Heart right ventricle (tissue), 16 donors: ENCODE data around the gene RAP1GDS1. TPM values are rescaled to one million over a fixed set of nuclear protein-coding genes. Genes with fewer than 3 reads are reported as not detected.
"Not testable (repeated sequence)": the region's sequence is repeated elsewhere in the genome, so short reads cannot be mapped to it uniquely, and the experiment has no call there.

Source experiments
- ATAC-seq, 8 donors: fragments of 200-7000 bp; cut with Tn5 transposase; one replicate each; pipeline ENCODE4 v1.9.1; 2020; ENCODE audit warnings: mild to moderate bottlenecking in 8 of 8, moderate library complexity in 8 of 8, moderate number of reproducible peaks in 1 of 8
- DNase-seq, 2 donors: peaks; one replicate each; pipeline ENCODE4 v3.0.0-alpha.2; 2020
- H3K27ac ChIP-seq, 10 donors: fragments of 200-600 bp; sonication (generic) in 2 of 10; one replicate each; pipeline versions ENCODE4 v1.5.0 to v1.8.0; 2020 to 2022; ENCODE audit warnings: mild to moderate bottlenecking in 3 of 10
- H3K27me3 ChIP-seq, 7 donors: fragments of 200-600 bp; one replicate each; pipeline ENCODE4 v1.8.0; 2021 to 2022; ENCODE audit warnings: mild to moderate bottlenecking in 2 of 7
- H3K36me3 ChIP-seq, 9 donors: fragments of 200-600 bp; sonication (generic) in 1 of 9; one replicate each; pipeline versions ENCODE4 v1.5.0 to v1.8.0; 2020 to 2022; ENCODE audit warnings: mild to moderate bottlenecking in 2 of 9
- H3K4me1 ChIP-seq, 9 donors: fragments of 200-600 bp; sonication (generic) in 1 of 9; one replicate each; pipeline versions ENCODE4 v1.5.0 to v1.8.0; 2020 to 2022; ENCODE audit warnings: mild to moderate bottlenecking in 4 of 9
- H3K4me3 ChIP-seq, 10 donors: fragments of 200-600 bp; sonication (generic) in 2 of 10; one replicate each; pipeline versions ENCODE4 v1.5.0 to v1.8.0; 2020 to 2022; ENCODE audit warnings: mild to moderate bottlenecking in 7 of 10, moderate library complexity in 2 of 10
- H3K9me3 ChIP-seq, 11 donors: fragments of 200-600 bp in 10 of 11; sonication (generic) in 2 of 11; one replicate each; pipeline versions ENCODE4 v1.5.0 to v1.8.0; 2013 to 2022; ENCODE audit warnings: mild to moderate bottlenecking in 2 of 11, control low read depth in 1 of 11, moderate library complexity in 1 of 11
- WGBS, 2 donors: extraction: QIAGEN DNeasy Blood & Tissue Kit; methylation state at CpG; one replicate each; pipeline ENCODE4 v1.1.7; 2013; ENCODE audit warnings: inconsistent platforms in 1 of 2; 5-methylcytosine and 5-hydroxymethylcytosine counted together
- intact Hi-C, 10 donors: fragments of 100-400 bp; cut with DNase I; formaldehyde crosslinking; loops; one replicate each; pipeline versions ENCODE4 v1.11.1 to v1.14.2; 2022
- polyA plus RNA-seq, 2 donors: library from polyadenylated mRNA; stranded (reverse); fragments of 200-250 nt; gene quantifications; one replicate each; pipeline ENCODE4 v1.2.3, GENCODE V29; 2013
- total RNA-seq, 10 donors: library from RNA; stranded (reverse); fragmentation: NEBNext Ultra II Directional in 3 of 10; extraction: Animal tissue kit (Norgen Biotek cat#: 25700) in 3 of 10; gene quantifications; one replicate each; pipeline versions ENCODE4 v1.2.1 to v1.2.4, GENCODE V29; 2021 to 2023
- TF ChIP-seq, protein P1 (sequence below), 9 donors: fragments of 200-600 bp; sonication (generic) in 2 of 9; IDR thresholded peaks; one replicate each; pipeline versions ENCODE4 v1.5.0 to v1.8.0; 2021 to 2022; ENCODE audit warnings: antibody characterized with exemption in 9 of 9, mild to moderate bottlenecking in 5 of 9, moderate library complexity in 1 of 9
- donor health status: Arrhythmogenic right ventricular cardiomyopathy.
- donor health status: ischemic (EF 13 %, LVEDD 7.1; RV severe dilation, severe dysfunction).
- donor health status: healthy with polysubstance abuse.
- donor health status: DM: no; HTN: yes; CAD: no.
- donor health status: DM: no; HTN: no; CAD: no.
- donor health status: ischemic (EF 25% LVEDD 6.9; RV normal size, moderate dysfunction).
- donor health status: ischemic (EF 25% LVEDD 5.7; RV mildly dilated, moderate dysfunction).
- donor health status: healthy.
- donor health status: DM: yes; HTN: yes; CAD: no.
- donor health status: Ischemic cardiomyopathy.
- donor health status: ischemic (EF 35%, LVEDD 5.7; RV mildly dilated, moderate dysfunction).
- donor health status: nonischemic (EF 11% LVEDD 7.7; RV severe dilation, severe dysfunction).
- donor health status: DM: yes; HTN: yes; CAD: no.
- donor health status: PGD.
- donor health status: ischemic (EF 29% LVEDD 5.4; RV normal size, mild dysfunction).
- donor health status: nonischemic (EF 23%, LVEDD 6.1; RV moderate dilation, normal function).

The RAP1GDS1 gene
- total and polyA plus RNA-seq, 12 donors, result 7.0 to 21.3 (median 12.7) TPM

GRCh38 chr4:98326168-98326567 lies 65.0 kb downstream of the RAP1GDS1 start:
- H3K27ac ChIP-seq, result no peak overlapping the region
- ATAC-seq, result no peak
- H3K27me3 ChIP-seq, result no peaks in the 10 kb centered on the region
- no peak overlapping the region for H3K4me3 ChIP-seq
- TF ChIP-seq, protein P1, sequence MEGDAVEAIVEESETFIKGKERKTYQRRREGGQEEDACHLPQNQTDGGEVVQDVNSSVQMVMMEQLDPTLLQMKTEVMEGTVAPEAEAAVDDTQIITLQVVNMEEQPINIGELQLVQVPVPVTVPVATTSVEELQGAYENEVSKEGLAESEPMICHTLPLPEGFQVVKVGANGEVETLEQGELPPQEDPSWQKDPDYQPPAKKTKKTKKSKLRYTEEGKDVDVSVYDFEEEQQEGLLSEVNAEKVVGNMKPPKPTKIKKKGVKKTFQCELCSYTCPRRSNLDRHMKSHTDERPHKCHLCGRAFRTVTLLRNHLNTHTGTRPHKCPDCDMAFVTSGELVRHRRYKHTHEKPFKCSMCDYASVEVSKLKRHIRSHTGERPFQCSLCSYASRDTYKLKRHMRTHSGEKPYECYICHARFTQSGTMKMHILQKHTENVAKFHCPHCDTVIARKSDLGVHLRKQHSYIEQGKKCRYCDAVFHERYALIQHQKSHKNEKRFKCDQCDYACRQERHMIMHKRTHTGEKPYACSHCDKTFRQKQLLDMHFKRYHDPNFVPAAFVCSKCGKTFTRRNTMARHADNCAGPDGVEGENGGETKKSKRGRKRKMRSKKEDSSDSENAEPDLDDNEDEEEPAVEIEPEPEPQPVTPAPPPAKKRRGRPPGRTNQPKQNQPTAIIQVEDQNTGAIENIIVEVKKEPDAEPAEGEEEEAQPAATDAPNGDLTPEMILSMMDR (IDR thresholded peaks at IDR 0.05), result no peak
- 97 to 98% methylated on average over 2 of the region's 2 CpGs for WGBS, 2 donors
- intact Hi-C loops, result no loop called here
- H3K9me3 ChIP-seq, result peaks cover 0 to 21% (median 0%) of the 10 kb centered on the region in 11 donors
- H3K4me1 ChIP-seq, result no peaks in the 10 kb centered on the region
- H3K36me3 ChIP-seq, result peaks cover 0 to 4% (median 0%) of the 10 kb centered on the region in 9 donors
- no peak for DNase-seq

DNA sequence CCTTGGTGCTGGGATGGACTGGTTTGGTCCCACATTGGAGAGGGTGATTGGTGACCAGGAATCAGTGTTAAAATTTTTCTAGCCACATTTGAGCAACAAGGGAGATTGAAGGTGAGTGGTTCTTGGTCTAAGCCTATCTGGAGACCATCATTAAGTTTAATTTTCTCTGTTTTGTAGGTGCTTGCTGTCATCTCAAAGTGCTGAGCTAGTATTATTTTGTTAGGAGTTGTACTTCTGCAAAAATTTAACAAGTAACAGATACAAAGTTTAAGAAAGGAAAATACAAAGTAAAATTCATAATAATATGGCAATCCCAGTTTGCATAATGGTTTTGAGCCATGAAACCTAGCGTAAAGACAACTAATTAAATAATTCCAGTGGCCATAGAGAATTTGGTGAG lies 66.5 kb downstream of the RAP1GDS1 start:
- WGBS, 2 donors, result 97 to 100% methylated on average over 1 of the region's 1 CpG
- no peaks in the 10 kb centered on the region for H3K4me1 ChIP-seq
- DNase-seq (no peak), ATAC-seq (no peak)
- peaks cover 0 to 4% (median 0%) of the 10 kb centered on the region in 9 donors for H3K36me3 ChIP-seq
- peaks cover 0 to 36% (median 6%) of the 10 kb centered on the region in 11 donors for H3K9me3 ChIP-seq
- no peak overlapping the region for H3K27ac ChIP-seq
- no peaks in the 10 kb centered on the region for H3K27me3 ChIP-seq
- no peak overlapping the region for H3K4me3 ChIP-seq
- intact Hi-C loops, result no loop called here
- TF ChIP-seq, protein P1 (IDR thresholded peaks at IDR 0.05), result no peak

- DNase-seq, H3K4me3 ChIP-seq, H3K27ac ChIP-seq, intact Hi-C loops, H3K4me1 ChIP-seq, H3K36me3 ChIP-seq, H3K27me3 ChIP-seq, ATAC-seq: not testable (repeated sequence)
- H3K9me3 ChIP-seq, result peaks cover 0 to 56% (median 20%) of the 10 kb centered on the region in 11 donors
- 98% methylated on average over 31 of the region's 31 CpGs for WGBS, 2 donors
Measured at GRCh38 chr4:98329879-98330640, 68.9 kb downstream of the RAP1GDS1 start.

DNA sequence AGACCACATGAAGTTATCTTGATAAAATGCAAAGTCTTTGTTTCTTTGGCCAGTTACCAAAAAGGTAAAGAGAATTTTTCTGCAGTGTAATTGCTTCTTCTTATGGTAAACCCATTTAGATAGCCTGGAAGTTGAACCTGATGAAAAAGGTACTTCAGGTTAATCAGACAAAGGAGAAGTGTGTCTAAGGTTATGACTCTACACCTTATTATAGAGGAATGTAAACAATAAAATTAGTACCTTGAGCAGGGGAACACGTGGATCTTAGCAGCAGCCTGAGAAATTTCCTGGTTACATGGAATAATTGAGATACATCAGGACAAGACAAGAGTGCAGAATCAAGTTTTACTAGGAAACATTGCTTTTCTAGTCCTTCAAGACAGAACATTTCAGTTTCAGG lies 70.8 kb downstream of the RAP1GDS1 start:
- DNase-seq, result no peak
- 93 to 95% methylated on average over 1 of the region's 1 CpG for WGBS, 2 donors
- Histone ChIP-seq H3K36me3 (peaks cover 0 to 5% (median 0%) of the 10 kb centered on the region in 9 donors), H3K27ac (no peak overlapping the region), H3K4me3 (no peak overlapping the region), H3K4me1 (no peaks in the 10 kb centered on the region), H3K27me3 (no peaks in the 10 kb centered on the region), H3K9me3 (peaks cover 0 to 56% (median 20%) of the 10 kb centered on the region in 11 donors)
- TF ChIP-seq, protein P1 (IDR thresholded peaks at IDR 0.05), result no peak
- ATAC-seq, result no peak
- intact Hi-C loops, result no loop called here

GRCh38 chr4:98334461-98334860 lies 73.3 kb downstream of the RAP1GDS1 start:
- peaks cover 0 to 48% (median 20%) of the 10 kb centered on the region in 11 donors for H3K9me3 ChIP-seq
- no peak for DNase-seq
- TF ChIP-seq, protein P1 (IDR thresholded peaks at IDR 0.05), result no peak
- H3K4me1 ChIP-seq, result no peaks in the 10 kb centered on the region
- H3K4me3 ChIP-seq, result no peak overlapping the region
- peaks cover 0 to 5% (median 0%) of the 10 kb centered on the region in 9 donors for H3K36me3 ChIP-seq
- H3K27me3 ChIP-seq, result no peaks in the 10 kb centered on the region
- intact Hi-C loops, result no loop called here
- ATAC-seq, result no peak
- H3K27ac ChIP-seq, result no peak overlapping the region
- WGBS, 2 donors, result 89 to 90% methylated on average over 5 of the region's 5 CpGs
